A549 treated with RU486 at 1 μM for 4 hours (cell line): ENCODE results near the gene MGRN1. TPM values are rescaled to one million over a fixed set of nuclear protein-coding genes. Genes with fewer than 3 reads are reported as not detected.

ENCODE experiments used
- total RNA-seq: library from RNA; stranded (reverse); fragments of 200-300 nt; extraction: Qiagen RNA extraction; gene quantifications from 5 replicates; pipeline ENCODE4 v1.2.3, GENCODE V29; 2022; ENCODE audit warnings: low read depth

The MGRN1 gene
- 33.0 to 44.1 TPM (median 38.6 TPM) in 5 replicates for total RNA-seq

GRCh38 chr16:4624015-4624826 is at the start of gene MGRN1:
MGRN1 (plus strand) TSS chr16:4624826; CDS start chr16:4624961, 135 bp downstream.

DNA sequence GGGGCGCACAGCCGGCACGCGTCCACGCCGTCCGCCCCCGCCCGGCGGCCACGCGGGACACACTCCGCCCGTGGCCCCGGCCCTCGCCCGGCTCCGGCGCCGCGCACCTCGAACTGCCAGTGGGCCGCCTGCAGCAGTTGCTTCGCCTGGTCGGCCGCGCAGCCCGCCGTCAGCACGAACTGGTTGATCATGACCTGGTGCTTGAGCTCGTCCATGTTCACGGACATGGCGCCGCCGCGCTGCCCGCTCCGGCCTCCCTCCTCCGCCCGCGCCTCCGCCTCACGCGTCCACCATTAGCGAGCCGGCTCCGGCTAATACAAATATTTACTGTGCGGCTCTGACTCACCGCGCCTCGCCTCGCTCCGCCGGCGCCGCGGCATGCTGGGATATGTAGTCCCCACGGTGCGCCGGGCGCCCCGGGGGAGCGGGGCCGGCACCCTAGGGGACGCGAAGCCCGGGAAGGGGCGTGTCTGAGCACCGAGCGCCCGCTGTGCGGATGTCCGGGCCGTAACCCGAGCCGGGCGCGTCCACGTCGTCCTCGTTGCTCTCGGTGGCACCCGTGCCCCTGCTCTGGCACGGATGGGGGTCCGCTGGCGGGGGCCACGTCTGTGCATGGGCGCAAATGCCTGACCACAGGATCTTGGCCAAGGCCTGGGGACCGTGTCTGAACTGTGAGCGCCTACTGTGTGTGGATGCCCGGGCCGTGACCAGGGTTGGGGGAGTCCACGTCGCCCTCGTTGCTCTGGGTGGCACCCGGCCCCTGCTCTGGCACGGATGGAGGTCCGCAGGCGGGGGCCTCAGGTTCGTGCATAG is 9.8 kb upstream of the MGRN1 start, which contains the start of gene UBALD1:
Gene UBALD1 (minus strand): TSS at position 318 of the 813 bp plus-strand sequence. CDS start 91 bp downstream, at position 227.

GRCh38 chr16:4693296-4693955 is 68.8 kb downstream of the MGRN1 start, which contains the start of gene NUDT16L1:
NUDT16L1 (plus strand) TSS chr16:4693562; CDS start chr16:4693727, 165 bp downstream.

DNA sequence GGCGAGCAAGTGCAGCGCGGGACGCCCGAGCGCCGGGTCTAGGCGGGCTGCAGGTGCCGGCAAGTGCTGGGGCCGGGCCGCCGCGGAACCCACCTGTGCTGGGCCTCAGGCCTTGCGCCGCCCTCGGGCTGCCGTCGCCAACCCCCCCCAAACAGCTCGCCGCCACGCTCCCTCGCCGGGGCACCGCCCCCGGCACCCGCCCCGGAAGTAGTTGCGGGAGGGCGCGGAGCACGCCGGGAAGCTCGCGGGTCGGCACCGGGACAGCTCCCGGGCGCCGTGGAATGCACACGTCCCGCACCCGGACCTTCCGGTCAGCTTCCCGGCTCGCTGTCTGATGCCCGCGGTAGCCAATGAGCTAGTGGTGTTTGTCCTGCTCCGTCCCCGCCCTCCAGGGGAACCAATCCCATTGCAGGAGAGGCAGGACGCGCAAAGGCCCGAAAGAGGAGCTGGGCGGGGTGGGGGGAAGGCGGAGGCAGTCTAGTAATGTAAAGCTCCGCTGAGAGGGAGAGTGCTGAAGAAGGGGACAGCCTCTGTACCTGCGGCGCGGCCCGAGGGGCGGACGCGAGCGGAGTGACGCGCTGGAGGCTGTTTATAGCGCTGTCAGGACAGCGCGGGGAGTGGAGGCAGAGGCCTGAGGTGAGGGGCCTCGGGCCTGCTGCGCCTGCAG is 109.6 kb downstream of the MGRN1 start, which contains the start of the genes ANKS3 and DNAAF8:
Gene ANKS3 (minus strand): TSS at position 209 of the 667 bp plus-strand sequence. CDS start 4,122 bp downstream, outside the sequence.
Gene DNAAF8 (plus strand): TSS at position 475 of the 667 bp plus-strand sequence. CDS start 1,978 bp downstream, outside the sequence.

Other genes with a start within 250 kb of the MGRN1 start
- gene CORO7, start 208.2 kb upstream of the MGRN1 start, total RNA-seq: 11.5 to 18.4 TPM (median 12.9 TPM) in 5 replicates
- gene DNAJA3, start 199.0 kb upstream of the MGRN1 start, total RNA-seq: 59.0 to 72.9 TPM (median 72.5 TPM) in 5 replicates
- 41.2 to 47.2 TPM (median 43.5 TPM) in 5 replicates for gene NMRAL1, start 150.2 kb upstream of the MGRN1 start, total RNA-seq
- gene HMOX2, start 148.4 kb upstream of the MGRN1 start, total RNA-seq: 51.4 to 58.9 TPM (median 55.7 TPM) in 5 replicates
- gene CDIP1, start 86.1 kb upstream of the MGRN1 start, total RNA-seq: 9.8 to 12.2 TPM (median 11.0 TPM) in 5 replicates
- gene C16orf96, start 68.5 kb upstream of the MGRN1 start, total RNA-seq: not detected in 5 replicates
- gene UBALD1, start 9.9 kb upstream of the MGRN1 start, total RNA-seq: 33.7 to 66.3 TPM (median 62.3 TPM) in 5 replicates
- 16.1 to 25.8 TPM (median 23.2 TPM) in 5 replicates for gene NUDT16L1, start 68.7 kb downstream of the MGRN1 start, total RNA-seq
- gene ANKS3, start 109.4 kb downstream of the MGRN1 start, total RNA-seq: 22.1 to 26.7 TPM (median 25.3 TPM) in 5 replicates
- 0.91 to 2.0 TPM (median 1.6 TPM) in 5 replicates for gene DNAAF8, start 109.7 kb downstream of the MGRN1 start, total RNA-seq
- 6.6 to 10.1 TPM (median 7.9 TPM) in 5 replicates for gene ZNF500, start 142.3 kb downstream of the MGRN1 start, total RNA-seq
- not detected in 5 replicates for gene SEPTIN12, start 163.5 kb downstream of the MGRN1 start, total RNA-seq
- not detected in 5 replicates for gene SMIM22, start 170.5 kb downstream of the MGRN1 start, total RNA-seq
- gene ROGDI, start 177.8 kb downstream of the MGRN1 start, total RNA-seq: 10.1 to 16.3 TPM (median 14.8 TPM) in 5 replicates
- gene GLYR1, start 222.5 kb downstream of the MGRN1 start, total RNA-seq: 37.5 to 43.5 TPM (median 41.5 TPM) in 5 replicates
- 23.8 to 29.8 TPM (median 27.4 TPM) in 5 replicates for gene UBN1, start 222.7 kb downstream of the MGRN1 start, total RNA-seq